Activated B cell treated with CpG ODN at 0.5 μM for 24 hours (primary cell): ENCODE results near the gene FAM110D. TPM values are rescaled to one million over a fixed set of nuclear protein-coding genes. Genes with fewer than 3 reads are reported as not detected.

Experiments
- ATAC-seq: fragments of 200-7000 bp; cut with Tn5 transposase; one replicate; pipeline ENCODE4 v1.10.0; 2021; ENCODE audit warnings: low read depth, mild to moderate bottlenecking, moderate library complexity
- CTCF ChIA-PET: fragments of 350-600 bp; sonication (Branson Sonifier 250); formaldehyde crosslinking; loops from one replicate; lab custom pipeline; 2021; ENCODE audit warnings: antibody characterized with exemption; lab: Charles Lee
- POLR2A ChIA-PET: fragments of 350-600 bp; sonication (Branson Sonifier 250); formaldehyde crosslinking; loops from one replicate; lab custom pipeline; 2021; ENCODE audit warnings: antibody characterized with exemption; lab: Charles Lee
- DNase-seq: peaks from one replicate; pipeline ENCODE4 v3.0.0; 2022
- H3K27ac Mint-ChIP-seq: one replicate; pipeline ENCODE4 v1.8.0; 2020; ENCODE audit warnings: mixed read lengths
- H3K27me3 Mint-ChIP-seq: one replicate; pipeline ENCODE4 v1.8.0; 2021; ENCODE audit warnings: mixed read lengths
- H3K36me3 Mint-ChIP-seq: one replicate; pipeline ENCODE4 v1.8.0; 2021; ENCODE audit warnings: low read depth, mixed read lengths
- H3K4me1 Mint-ChIP-seq: one replicate; pipeline ENCODE4 v1.8.0; 2021; ENCODE audit warnings: mixed read lengths
- H3K4me3 Mint-ChIP-seq: one replicate; pipeline ENCODE4 v1.8.0; 2020; ENCODE audit warnings: mild to moderate bottlenecking, mixed read lengths
- H3K9me3 Mint-ChIP-seq: one replicate; pipeline ENCODE4 v1.8.0; 2020; ENCODE audit warnings: mixed read lengths
- CTCF ChIP-seq: fragments of 200-600 bp; IDR thresholded peaks from one replicate; pipeline ENCODE4 v1.8.0; 2022; ENCODE audit warnings: antibody characterized with exemption, mild to moderate bottlenecking
- intact Hi-C: fragments of 100-400 bp; cut with micrococcal nuclease; formaldehyde crosslinking; loops from one replicate; pipeline ENCODE4 v1.15.1; 2024
- total RNA-seq: library from RNA; stranded (reverse); gene quantifications from 2 replicates; pipeline ENCODE4 v1.2.3, GENCODE V29; 2022

The FAM110D gene
- total RNA-seq, 1 donor from 2014 or later: not detected

GRCh38 chr1:26132128-26132833 is 26.6 kb upstream of the FAM110D start:
- Mint-ChIP-seq H3K4me1 (peaks cover 9% of the 10 kb centered on the region), H3K36me3 (peaks cover 2% of the 10 kb centered on the region), H3K9me3 (no peaks in the 10 kb centered on the region), H3K27ac (no peak overlapping the region), H3K27me3 (peaks cover 7% of the 10 kb centered on the region), H3K4me3 (no peak overlapping the region)
- CTCF ChIA-PET: interaction anchor here (1.2 kb wide), 1 partner anchor 13 kb away, joined by 3 read pairs; no protein-coding TSS in a partner anchor
- TF ChIP-seq CTCF: no peak
- no peak for DNase-seq
- POLR2A ChIA-PET: no interaction called here
- no peak for ATAC-seq
- intact Hi-C loops: no loop called here

- no peak for TF ChIP-seq CTCF
- no peak for ATAC-seq
- no peak overlapping the region for H3K4me3 Mint-ChIP-seq
- peaks cover 7% of the 10 kb centered on the region for H3K27me3 Mint-ChIP-seq
- POLR2A ChIA-PET: no interaction called here
- H3K4me1 Mint-ChIP-seq: peaks cover 4% of the 10 kb centered on the region
- H3K27ac Mint-ChIP-seq: no peak overlapping the region
- peaks cover 2% of the 10 kb centered on the region for H3K36me3 Mint-ChIP-seq
- H3K9me3 Mint-ChIP-seq: no peaks in the 10 kb centered on the region
- intact Hi-C loops: no loop called here
- no peak for DNase-seq
- CTCF ChIA-PET: interaction anchor here (1.2 kb wide), 1 partner anchor 12 kb away, joined by 3 read pairs; no protein-coding TSS in a partner anchor
Measured at GRCh38 chr1:26132834-26133167, 26.1 kb upstream of the FAM110D start.

GRCh38 chr1:26134466-26134865 is 24.4 kb upstream of the FAM110D start:
- DNase-seq (no peak), ATAC-seq (no peak)
- Mint-ChIP-seq H3K9me3 (no peaks in the 10 kb centered on the region), H3K36me3 (peaks cover 2% of the 10 kb centered on the region), H3K27ac (no peak overlapping the region), H3K4me1 (no peaks in the 10 kb centered on the region), H3K4me3 (no peak overlapping the region), H3K27me3 (peaks cover 3% of the 10 kb centered on the region)
- TF ChIP-seq CTCF: no peak
- ChIA-PET POLR2A (no interaction called here), CTCF (no interaction called here)
- intact Hi-C loops: no loop called here

- Mint-ChIP-seq H3K36me3 (peaks cover 2% of the 10 kb centered on the region), H3K4me3 (no peak overlapping the region), H3K4me1 (no peaks in the 10 kb centered on the region), H3K27me3 (no peaks in the 10 kb centered on the region), H3K9me3 (no peaks in the 10 kb centered on the region), H3K27ac (no peak overlapping the region)
- intact Hi-C loops: no loop called here
- DNase-seq: no peak
- no peak for TF ChIP-seq CTCF
- CTCF ChIA-PET: interaction anchor here (0.6 to 1.0 kb wide), 2 partner anchors 9 to 34 kb away, joined by 3 read pairs; no protein-coding TSS in a partner anchor
- no peak for ATAC-seq
- POLR2A ChIA-PET: interaction anchor here (0.7 kb wide), 2 partner anchors 243 to 1118 kb away, joined by 3 read pairs; no protein-coding TSS in a partner anchor
Measured at GRCh38 chr1:26138974-26139558, 19.8 kb upstream of the FAM110D start.

DNA sequence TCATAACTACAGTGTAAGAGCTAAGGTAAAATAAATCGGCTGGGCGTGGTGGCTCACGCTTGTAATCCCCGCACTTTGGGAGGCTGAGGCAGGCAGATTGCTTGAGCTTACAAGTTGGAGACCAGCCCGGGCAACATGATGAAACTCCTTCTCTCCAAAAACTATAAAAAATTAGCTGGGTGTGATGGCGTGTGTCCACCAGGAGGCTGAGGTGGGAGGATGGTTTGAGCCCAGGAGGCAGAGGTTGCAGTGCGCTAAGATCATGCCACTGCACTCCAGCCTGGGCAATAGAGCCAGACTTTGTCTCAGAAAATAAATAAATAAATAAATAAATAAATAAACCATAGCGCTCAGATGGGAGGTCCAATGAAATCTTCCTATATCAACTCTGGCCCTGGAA is 16.7 kb upstream of the FAM110D start:
- Mint-ChIP-seq H3K9me3 (no peaks in the 10 kb centered on the region), H3K27ac (no peak overlapping the region), H3K27me3 (peaks cover 8% of the 10 kb centered on the region), H3K4me1 (peaks cover 3% of the 10 kb centered on the region), H3K36me3 (no peaks in the 10 kb centered on the region), H3K4me3 (no peak overlapping the region)
- ChIA-PET POLR2A (no interaction called here), CTCF (interaction anchor here (1.3 to 5.8 kb wide), 3 partner anchors 35 to 179 kb away, joined by 3 to 126 read pairs (median 5); no protein-coding TSS in a partner anchor)
- intact Hi-C loops: no loop called here
- DNase-seq (no peak), ATAC-seq (no peak)
- no peak for TF ChIP-seq CTCF
